ENCODE data around the gene ZNF419. TPM values are rescaled to one million over a fixed set of nuclear protein-coding genes. Genes with fewer than 3 reads are reported as not detected.
"Not testable (repeated sequence)": the region's sequence is repeated elsewhere in the genome, so short reads cannot be mapped to it uniquely, and the experiment has no call there.

ZNF419 gene
- total and polyA plus RNA-seq, 2 donors: 8.0 to 16.1 TPM

GRCh38 chr19:57499680-57500395 is 12.3 kb downstream of the ZNF419 start, which contains the start of gene ZNF773:
Gene ZNF773, plus strand, starts transcription at chr19:57499938. Its CDS starts 143 bp downstream, at chr19:57500081.
- Histone ChIP-seq H3K4me3 (ENCODE audit: low read depth, low read length) (peak within 1 kb of the TSS; percentile 71), H3K27ac (ENCODE audit: low read depth) (peak within 1 kb of the TSS; percentile 91)
- not testable (repeated sequence) for H3K36me3 ChIP-seq (ENCODE audit: insufficient read depth); H3K4me1 ChIP-seq (ENCODE audit: insufficient read depth)
- peak; percentile 87 for DNase-seq (ENCODE audit: extremely low spot score)
- WGBS: under 1% methylated on average over 60 of the region's 69 CpGs

- not testable (repeated sequence) for H3K36me3 ChIP-seq (ENCODE audit: insufficient read depth); H3K27ac ChIP-seq (ENCODE audit: low read depth); H3K4me3 ChIP-seq (ENCODE audit: low read depth, low read length); DNase-seq (ENCODE audit: extremely low spot score); H3K4me1 ChIP-seq (ENCODE audit: insufficient read depth)
- 4% methylated on average over 1 of the region's 4 CpGs for WGBS
Observed at GRCh38 chr19:57500400-57500799, 12.8 kb downstream of the ZNF419 start.

- Histone ChIP-seq H3K36me3 (ENCODE audit: insufficient read depth) (peaks cover 11% of the 10 kb centered on the region), H3K27ac (ENCODE audit: low read depth) (no peak overlapping the region), H3K4me3 (ENCODE audit: low read depth, low read length) (no peak overlapping the region), H3K4me1 (ENCODE audit: insufficient read depth) (peaks cover 1% of the 10 kb centered on the region)
- no peak for DNase-seq (ENCODE audit: extremely low spot score)
- 86% methylated on average over 4 of the region's 4 CpGs for WGBS
Observed at GRCh38 chr19:57506163-57506562, 18.6 kb downstream of the ZNF419 start.

- DNase-seq (ENCODE audit: extremely low spot score): no peak
- Histone ChIP-seq H3K27ac (ENCODE audit: low read depth) (no peak overlapping the region), H3K4me3 (ENCODE audit: low read depth, low read length) (no peak overlapping the region), H3K4me1 (ENCODE audit: insufficient read depth) (no peaks in the 10 kb centered on the region), H3K36me3 (ENCODE audit: insufficient read depth) (peaks cover 6% of the 10 kb centered on the region)
Observed at GRCh38 chr19:57511484-57511883, 23.9 kb downstream of the ZNF419 start.

- no peak for DNase-seq (ENCODE audit: extremely low spot score)
- 97% methylated on average over 6 of the region's 6 CpGs for WGBS
- no peaks in the 10 kb centered on the region for H3K4me1 ChIP-seq (ENCODE audit: insufficient read depth)
- H3K36me3 ChIP-seq (ENCODE audit: insufficient read depth): no peaks in the 10 kb centered on the region
- H3K27ac ChIP-seq (ENCODE audit: low read depth): no peak overlapping the region
- H3K4me3 ChIP-seq (ENCODE audit: low read depth, low read length): no peak overlapping the region
Observed at GRCh38 chr19:57512845-57513244, 25.3 kb downstream of the ZNF419 start.

- WGBS: 96% methylated on average over 5 of the region's 5 CpGs
- peaks cover 2% of the 10 kb centered on the region for H3K36me3 ChIP-seq (ENCODE audit: insufficient read depth)
- H3K27ac ChIP-seq (ENCODE audit: low read depth): no peak overlapping the region
- H3K4me3 ChIP-seq (ENCODE audit: low read depth, low read length): no peak overlapping the region
- no peak for DNase-seq (ENCODE audit: extremely low spot score)
- H3K4me1 ChIP-seq (ENCODE audit: insufficient read depth): no peaks in the 10 kb centered on the region
Observed at GRCh38 chr19:57515255-57515654, 27.7 kb downstream of the ZNF419 start.

GRCh38 chr19:57518021-57518420 is 30.5 kb downstream of the ZNF419 start:
- DNase-seq (ENCODE audit: extremely low spot score); H3K27ac ChIP-seq (ENCODE audit: low read depth); H3K4me1 ChIP-seq (ENCODE audit: insufficient read depth); H3K4me3 ChIP-seq (ENCODE audit: low read depth, low read length); H3K36me3 ChIP-seq (ENCODE audit: insufficient read depth): not testable (repeated sequence)
- WGBS: 83% methylated on average over 4 of the region's 4 CpGs

- under 1% methylated on average over 64 of the region's 64 CpGs for WGBS
- Histone ChIP-seq H3K27ac (ENCODE audit: low read depth) (peak within 1 kb of the TSS; percentile 51), H3K36me3 (ENCODE audit: insufficient read depth) (peaks cover 2% of the 10 kb centered on the region), H3K4me3 (ENCODE audit: low read depth, low read length) (peak within 1 kb of the TSS; percentile 76), H3K4me1 (ENCODE audit: insufficient read depth) (no peaks in the 10 kb centered on the region)
- DNase-seq (ENCODE audit: extremely low spot score): peak; percentile 80
Observed at GRCh38 chr19:57527136-57527881, 39.8 kb downstream of the ZNF419 start, which contains the start of gene ZNF549. Gene ZNF549, plus strand, starts transcription at chr19:57527356. Its CDS starts 218 bp downstream, at chr19:57527574.

GRCh38 chr19:57537953-57538547 is 50.5 kb downstream of the ZNF419 start:
- 99% methylated on average over 7 of the region's 7 CpGs for WGBS
- no peak overlapping the region for H3K4me3 ChIP-seq (ENCODE audit: low read depth, low read length)
- H3K27ac ChIP-seq (ENCODE audit: low read depth): no peak overlapping the region
- H3K36me3 ChIP-seq (ENCODE audit: insufficient read depth): peaks cover 19% of the 10 kb centered on the region
- DNase-seq (ENCODE audit: extremely low spot score): no peak
- H3K4me1 ChIP-seq (ENCODE audit: insufficient read depth): no peaks in the 10 kb centered on the region

Small RNA genes lying within 50 kb of the gene (small RNA-seq; reads per million reads assigned to genes)
- not detected for gene VN1R107P

Other genes starting within 250 kb of the ZNF419 start
- 48.0 TPM for gene ZNF805, start 247.1 kb upstream of the ZNF419 start, total RNA-seq
- 2.3 TPM for gene ZNF805, start 247.1 kb upstream of the ZNF419 start, polyA plus RNA-seq
- 176 TPM for gene ZNF460, start 207.3 kb upstream of the ZNF419 start, total RNA-seq
- gene ZNF460, start 207.3 kb upstream of the ZNF419 start, polyA plus RNA-seq: 0.85 TPM
- gene ZNF543, start 167.3 kb upstream of the ZNF419 start, total RNA-seq: 25.4 TPM
- gene ZNF543, start 167.3 kb upstream of the ZNF419 start, polyA plus RNA-seq: 2.9 TPM
- gene ZNF304, start 136.5 kb upstream of the ZNF419 start, total RNA-seq: 17.9 TPM
- 7.8 TPM for gene ZNF304, start 136.5 kb upstream of the ZNF419 start, polyA plus RNA-seq
- 9.7 TPM for gene TRAPPC2B, start 124.2 kb upstream of the ZNF419 start, total RNA-seq
- gene TRAPPC2B, start 124.2 kb upstream of the ZNF419 start, polyA plus RNA-seq: 26.8 TPM
- 6.1 TPM for gene ZNF547, start 124.2 kb upstream of the ZNF419 start, total RNA-seq
- 1.8 TPM for gene ZNF547, start 124.2 kb upstream of the ZNF419 start, polyA plus RNA-seq
- gene ZNF548, start 97.9 kb upstream of the ZNF419 start, total RNA-seq: 35.1 TPM
- 16.2 TPM for gene ZNF548, start 97.9 kb upstream of the ZNF419 start, polyA plus RNA-seq
- 27.9 TPM for gene ZNF17, start 76.6 kb upstream of the ZNF419 start, total RNA-seq
- gene ZNF17, start 76.6 kb upstream of the ZNF419 start, polyA plus RNA-seq: 6.1 TPM
- gene ZNF749, start 52.4 kb upstream of the ZNF419 start, total RNA-seq: 17.1 TPM
- 10.2 TPM for gene ZNF749, start 52.4 kb upstream of the ZNF419 start, polyA plus RNA-seq
- 3.4 TPM for gene VN1R1, start 30.6 kb upstream of the ZNF419 start, total RNA-seq
- 0.66 TPM for gene VN1R1, start 30.6 kb upstream of the ZNF419 start, polyA plus RNA-seq
- 25.6 TPM for gene ZNF772, start 10.2 kb upstream of the ZNF419 start, total RNA-seq
- 3.9 TPM for gene ZNF772, start 10.2 kb upstream of the ZNF419 start, polyA plus RNA-seq
- gene ZNF773, start 12.2 kb downstream of the ZNF419 start, total RNA-seq: 13.4 TPM
- gene ZNF773, start 12.2 kb downstream of the ZNF419 start, polyA plus RNA-seq: 7.1 TPM
- gene ZNF549, start 39.6 kb downstream of the ZNF419 start, total RNA-seq: 14.8 TPM
- 4.6 TPM for gene ZNF549, start 39.6 kb downstream of the ZNF419 start, polyA plus RNA-seq
- gene ZNF550, start 72.1 kb downstream of the ZNF419 start, total RNA-seq: 15.3 TPM
- 7.2 TPM for gene ZNF550, start 72.1 kb downstream of the ZNF419 start, polyA plus RNA-seq
- 7.9 TPM for gene ZNF416, start 91.2 kb downstream of the ZNF419 start, total RNA-seq
- 4.6 TPM for gene ZNF416, start 91.2 kb downstream of the ZNF419 start, polyA plus RNA-seq
- gene ZIK1, start 96.4 kb downstream of the ZNF419 start, total RNA-seq: 18.8 TPM
- 7.4 TPM for gene ZIK1, start 96.4 kb downstream of the ZNF419 start, polyA plus RNA-seq
- gene ZNF530, start 112.1 kb downstream of the ZNF419 start, total RNA-seq: 4.0 TPM
- gene ZNF530, start 112.1 kb downstream of the ZNF419 start, polyA plus RNA-seq: 4.1 TPM
- 32.1 TPM for gene ZNF134, start 126.5 kb downstream of the ZNF419 start, total RNA-seq
- gene ZNF134, start 126.5 kb downstream of the ZNF419 start, polyA plus RNA-seq: 17.6 TPM
- gene ZNF211, start 145.4 kb downstream of the ZNF419 start, total RNA-seq: 23.8 TPM
- gene ZNF211, start 145.4 kb downstream of the ZNF419 start, polyA plus RNA-seq: 13.0 TPM
- gene ZSCAN4, start 181.2 kb downstream of the ZNF419 start, total RNA-seq: not detected
- 0.20 TPM for gene ZSCAN4, start 181.2 kb downstream of the ZNF419 start, polyA plus RNA-seq
- 17.5 TPM for gene ZNF551, start 194.2 kb downstream of the ZNF419 start, total RNA-seq
- 6.1 TPM for gene ZNF551, start 194.2 kb downstream of the ZNF419 start, polyA plus RNA-seq
- gene ZNF154, start 221.5 kb downstream of the ZNF419 start, total RNA-seq: 29.3 TPM
- 7.4 TPM for gene ZNF154, start 221.5 kb downstream of the ZNF419 start, polyA plus RNA-seq
- gene ZNF671, start 239.9 kb downstream of the ZNF419 start, total RNA-seq: 11.9 TPM
- gene ZNF671, start 239.9 kb downstream of the ZNF419 start, polyA plus RNA-seq: 7.8 TPM